ENCODE results near the gene KANSL3. TPM values are rescaled to one million over a fixed set of nuclear protein-coding genes. Genes with fewer than 3 reads are reported as not detected.

Gene KANSL3
- total RNA-seq, 4 donors from 2014 or later: 50.9 to 66.7 (median 60.6) TPM

DNA sequence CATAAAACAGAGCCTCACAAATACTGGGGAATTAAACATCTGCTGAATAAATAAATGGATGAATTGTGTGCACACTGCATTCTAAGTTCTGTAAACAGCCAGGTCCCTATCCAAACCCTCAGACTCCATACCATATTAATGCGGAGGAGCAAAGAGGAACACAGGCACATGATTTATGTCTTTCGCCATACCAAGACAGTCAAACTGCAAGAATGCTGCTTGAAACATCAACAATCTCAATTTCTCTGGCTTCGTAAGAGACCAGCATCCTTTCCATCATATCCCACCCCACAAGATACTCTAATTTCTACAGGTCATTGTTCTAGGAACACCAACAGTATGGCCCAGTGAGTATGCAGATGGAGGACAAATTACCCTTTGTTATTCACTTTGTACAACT lies 15.0 kb downstream of the KANSL3 start:
- ATAC-seq: no peak
- WGBS, 2 donors (ENCODE audit: low coverage in 1 of 2): 59 to 96% methylated on average over 3 of the region's 3 CpGs

DNA sequence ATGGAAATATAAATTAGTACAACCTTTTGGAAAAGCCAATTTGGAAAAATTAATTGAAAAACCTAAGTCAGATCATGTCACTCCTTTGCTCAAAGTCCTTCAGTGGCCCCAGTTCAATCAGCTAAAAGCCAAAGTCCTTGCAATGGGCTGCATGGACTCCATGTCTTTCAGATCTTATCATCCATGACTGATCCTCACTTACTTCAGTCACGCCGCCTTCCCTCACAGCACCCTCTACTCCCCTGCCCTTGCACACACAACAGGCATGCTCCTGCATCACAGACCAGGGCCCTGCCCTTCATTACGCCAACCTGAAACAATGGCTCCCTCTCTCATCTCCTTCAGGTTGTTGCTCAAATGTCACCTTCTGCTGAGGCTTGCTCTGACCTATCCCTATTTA lies 15.6 kb downstream of the KANSL3 start:
- no peak overlapping the region for H3K4me3 ChIP-seq
- 86 to 94% methylated on average over 3 of the region's 3 CpGs for WGBS, 2 donors (ENCODE audit: low coverage in 1 of 2)
- TF ChIP-seq EP300 (IDR thresholded peaks at IDR 0.05): no peak
- TF ChIP-seq, protein P1, sequence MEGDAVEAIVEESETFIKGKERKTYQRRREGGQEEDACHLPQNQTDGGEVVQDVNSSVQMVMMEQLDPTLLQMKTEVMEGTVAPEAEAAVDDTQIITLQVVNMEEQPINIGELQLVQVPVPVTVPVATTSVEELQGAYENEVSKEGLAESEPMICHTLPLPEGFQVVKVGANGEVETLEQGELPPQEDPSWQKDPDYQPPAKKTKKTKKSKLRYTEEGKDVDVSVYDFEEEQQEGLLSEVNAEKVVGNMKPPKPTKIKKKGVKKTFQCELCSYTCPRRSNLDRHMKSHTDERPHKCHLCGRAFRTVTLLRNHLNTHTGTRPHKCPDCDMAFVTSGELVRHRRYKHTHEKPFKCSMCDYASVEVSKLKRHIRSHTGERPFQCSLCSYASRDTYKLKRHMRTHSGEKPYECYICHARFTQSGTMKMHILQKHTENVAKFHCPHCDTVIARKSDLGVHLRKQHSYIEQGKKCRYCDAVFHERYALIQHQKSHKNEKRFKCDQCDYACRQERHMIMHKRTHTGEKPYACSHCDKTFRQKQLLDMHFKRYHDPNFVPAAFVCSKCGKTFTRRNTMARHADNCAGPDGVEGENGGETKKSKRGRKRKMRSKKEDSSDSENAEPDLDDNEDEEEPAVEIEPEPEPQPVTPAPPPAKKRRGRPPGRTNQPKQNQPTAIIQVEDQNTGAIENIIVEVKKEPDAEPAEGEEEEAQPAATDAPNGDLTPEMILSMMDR (IDR thresholded peaks at IDR 0.05): no peak
- TF ChIP-seq POLR2AphosphoS5 (IDR thresholded peaks at IDR 0.05): no peak
- TF ChIP-seq POLR2A (IDR thresholded peaks at IDR 0.05): no peak
- ATAC-seq: no peak
- no peaks in the 10 kb centered on the region for H3K9me3 ChIP-seq
- peaks cover 0 to 56% (median 10%) of the 10 kb centered on the region in 3 donors for H3K4me1 ChIP-seq
- peaks cover 0 to 43% of the 10 kb centered on the region in 2 donors for H3K36me3 ChIP-seq
- peak overlapping the region in 1 of 4 donors; percentile 16 for H3K27ac ChIP-seq
- no peaks in the 10 kb centered on the region for H3K27me3 ChIP-seq

More for the DNA sequence above, 15.0 kb downstream of the KANSL3 start:
- Histone ChIP-seq H3K27ac (peak overlapping the region in 1 of 4 donors; percentile 16), H3K9me3 (no peaks in the 10 kb centered on the region), H3K4me3 (no peak overlapping the region), H3K4me1 (peaks cover 0 to 53% (median 10%) of the 10 kb centered on the region in 3 donors), H3K27me3 (no peaks in the 10 kb centered on the region), H3K36me3 (peaks cover 0 to 43% of the 10 kb centered on the region in 2 donors)
- no peak for TF ChIP-seq POLR2AphosphoS5 (IDR thresholded peaks at IDR 0.05)
- TF ChIP-seq POLR2A (IDR thresholded peaks at IDR 0.05): no peak
- no peak for TF ChIP-seq EP300 (IDR thresholded peaks at IDR 0.05)
- TF ChIP-seq, protein P1 (IDR thresholded peaks at IDR 0.05): no peak

DNA sequence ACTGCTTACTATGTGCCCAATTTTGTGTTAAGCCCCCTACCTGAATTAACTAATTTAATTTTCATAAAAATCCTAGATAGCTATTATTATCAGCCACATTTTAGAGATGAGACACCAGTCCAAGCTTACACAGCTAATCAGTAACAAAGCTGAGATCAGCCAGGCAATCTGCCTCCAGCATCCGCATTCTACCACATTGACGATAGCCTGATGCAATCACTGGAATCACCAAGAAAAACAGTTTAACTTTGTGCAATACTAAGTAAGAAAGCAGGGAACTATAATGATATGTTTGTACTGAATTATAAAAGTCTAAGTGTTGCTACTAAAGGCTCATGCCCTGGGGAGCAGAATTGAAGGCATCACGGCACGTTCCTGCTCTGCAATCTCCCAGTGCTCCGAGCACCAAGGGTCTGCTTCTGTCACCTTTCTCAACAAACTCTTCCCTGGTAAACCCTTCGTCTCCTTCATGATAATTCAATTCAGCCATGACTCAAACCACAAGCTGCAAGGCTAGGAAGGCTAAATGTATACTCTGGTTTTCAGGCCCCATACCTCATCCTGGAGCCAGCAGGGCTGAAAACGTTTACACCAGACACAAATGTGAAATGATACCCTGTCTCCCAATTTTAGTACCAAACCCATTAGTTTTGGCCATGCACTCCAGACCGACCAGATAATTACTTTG lies 19.4 kb downstream of the KANSL3 start:
- Histone ChIP-seq H3K36me3 (peaks cover 0 to 63% of the 10 kb centered on the region in 2 donors), H3K4me3 (no peak overlapping the region), H3K27me3 (no peaks in the 10 kb centered on the region), H3K4me1 (peaks cover 0 to 44% (median 0%) of the 10 kb centered on the region in 3 donors), H3K9me3 (no peaks in the 10 kb centered on the region), H3K27ac (peak overlapping the region in 2 of 4 donors; percentile 33 to 52)
- TF ChIP-seq EP300 (IDR thresholded peaks at IDR 0.05) (no peak), POLR2AphosphoS5 (IDR thresholded peaks at IDR 0.05) (no peak), POLR2A (IDR thresholded peaks at IDR 0.05) (no peak)
- TF ChIP-seq, protein P1 (IDR thresholded peaks at IDR 0.05): no peak
- peak; percentile 56 for ATAC-seq
- WGBS, 2 donors (ENCODE audit: low coverage in 1 of 2): 76 to 78% methylated on average over 5 to 8 of the region's 8 CpGs

DNA sequence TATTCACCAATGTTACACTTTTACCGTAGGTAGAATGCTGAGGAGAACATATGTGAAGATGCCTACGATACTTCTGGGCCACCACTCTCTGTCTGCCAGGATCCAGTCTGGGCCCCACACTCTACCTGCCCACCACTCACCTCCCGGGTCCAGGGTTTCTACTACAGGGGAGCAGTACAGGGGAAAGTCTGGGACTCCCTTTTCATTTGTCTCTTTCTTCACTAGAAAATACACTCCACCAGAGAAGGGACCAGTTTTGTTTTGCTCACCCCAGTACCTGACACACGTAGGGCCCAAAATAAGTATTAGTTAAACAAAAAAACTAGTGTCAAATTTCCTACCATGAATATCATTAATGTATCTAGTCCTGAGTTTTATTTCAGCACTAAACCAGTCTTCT lies 21.1 kb downstream of the KANSL3 start:
- ATAC-seq: peak; percentile 2
- H3K4me1 ChIP-seq: peaks cover 0 to 29% (median 0%) of the 10 kb centered on the region in 3 donors
- TF ChIP-seq POLR2A (IDR thresholded peaks at IDR 0.05) (no peak), EP300 (IDR thresholded peaks at IDR 0.05) (no peak), POLR2AphosphoS5 (IDR thresholded peaks at IDR 0.05) (no peak)
- TF ChIP-seq, protein P1 (IDR thresholded peaks at IDR 0.05): no peak
- H3K36me3 ChIP-seq: peaks cover 5 to 73% of the 10 kb centered on the region in 2 donors
- peak overlapping the region in 2 of 4 donors; percentile 51 to 52 for H3K27ac ChIP-seq
- H3K9me3 ChIP-seq: no peaks in the 10 kb centered on the region
- WGBS, 2 donors (ENCODE audit: low coverage in 1 of 2): 77 to 92% methylated on average over 3 of the region's 4 CpGs
- no peak overlapping the region for H3K4me3 ChIP-seq
- no peaks in the 10 kb centered on the region for H3K27me3 ChIP-seq

DNA sequence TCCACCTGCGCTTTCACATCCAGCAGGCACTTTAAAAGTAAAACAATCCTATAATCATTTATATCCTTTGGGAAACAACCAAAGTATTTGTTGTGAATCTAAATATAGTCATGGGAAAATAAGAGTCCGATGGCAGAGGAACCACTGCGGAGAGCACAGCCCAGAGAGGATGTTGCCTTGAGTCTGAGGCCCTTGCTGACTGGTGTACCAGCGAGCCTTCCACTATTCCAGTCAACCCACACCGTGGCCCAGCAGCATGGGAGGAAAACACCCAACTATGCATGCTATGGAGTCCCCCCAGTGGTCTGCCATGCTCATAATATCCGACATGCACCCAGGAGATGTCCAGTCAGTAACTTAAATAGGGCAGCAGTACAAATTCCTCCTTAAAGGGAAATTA lies 21.6 kb downstream of the KANSL3 start:
- no peak overlapping the region for H3K4me3 ChIP-seq
- no peaks in the 10 kb centered on the region for H3K9me3 ChIP-seq
- WGBS, 2 donors (ENCODE audit: low coverage in 1 of 2): 56 to 77% methylated on average over 4 of the region's 6 CpGs
- ATAC-seq: no peak
- peak overlapping the region in 2 of 4 donors; percentile 51 to 52 for H3K27ac ChIP-seq
- TF ChIP-seq POLR2A (IDR thresholded peaks at IDR 0.05): no peak
- TF ChIP-seq, protein P1 (IDR thresholded peaks at IDR 0.05): no peak
- no peak for TF ChIP-seq EP300 (IDR thresholded peaks at IDR 0.05)
- no peak for TF ChIP-seq POLR2AphosphoS5 (IDR thresholded peaks at IDR 0.05)
- peaks cover 5 to 78% of the 10 kb centered on the region in 2 donors for H3K36me3 ChIP-seq
- H3K27me3 ChIP-seq: no peaks in the 10 kb centered on the region
- H3K4me1 ChIP-seq: peaks cover 0 to 29% (median 0%) of the 10 kb centered on the region in 3 donors
